ENCODE measurements around the gene RFNG. TPM values are rescaled to one million over a fixed set of nuclear protein-coding genes. Genes with fewer than 3 reads are reported as not detected.
"Not testable (repeated sequence)": the region's sequence is repeated elsewhere in the genome, so short reads cannot be mapped to it uniquely, and the experiment has no call there.

Gene RFNG
- total and polyA plus RNA-seq, 10 of the 15 experiments (the other 5 are each of a cell fraction or from before 2014, with no cell fraction given) = 0.10 to 19.6 (median 6.2) TPM

GRCh38 chr17:82038796-82039409, 12.7 kb downstream of the RFNG start:
- 68% methylated on average over 16 of the region's 16 CpGs for WGBS (ENCODE audit: insufficient coverage, insufficient replicate concordance, low lambda C conversion rate, missing lambda C conversion rate)

More at GRCh38 chr17:82038796-82039409, 12.7 kb downstream of the RFNG start:
- H3K36me3 ChIP-seq (ENCODE audit: control insufficient read depth in 2 of 2, insufficient read depth in 2 of 2, low read length in 1 of 2); ATAC-seq; H3K27ac ChIP-seq (ENCODE audit: control insufficient read depth, insufficient read depth); H3K9me3 ChIP-seq (replicated peaks; ENCODE audit: control insufficient read depth, insufficient read depth, low read length); H3K79me2 ChIP-seq (ENCODE audit: control insufficient read depth, insufficient read depth, low read length); H3K27me3 ChIP-seq (replicated peaks in 1 of 2; ENCODE audit: control insufficient read depth in 2 of 2, insufficient read depth in 2 of 2, low read length in 1 of 2); H3K4me3 ChIP-seq; H3K9ac ChIP-seq (ENCODE audit: control insufficient read depth, insufficient read depth, low read length); H2AFZ ChIP-seq (ENCODE audit: control insufficient read depth, low read depth, low read length); FAIRE-seq; H4K20me1 ChIP-seq (ENCODE audit: control insufficient read depth, insufficient read depth); POLR2A ChIA-PET; DNase-seq (ENCODE audit: low read depth, low spot score); BruUV-seq (replicated peaks); H3K4me2 ChIP-seq (ENCODE audit: control insufficient read depth, insufficient read depth): not testable (repeated sequence)
- ChIA-PET CTCF (interaction anchor here (1.4 to 1.9 kb wide), 2 partner anchors 12 to 17 kb away, joined by 3 to 30 read pairs; partner anchors contain the start of genes CENPX and LRRC45), RAD21 (ENCODE audit: unreplicated experiment) (interaction anchor here (2.4 kb wide), 1 partner anchor 16 kb away, joined by 13 read pairs; the partner anchor contains the start of genes CENPX and LRRC45), SMC1A (ENCODE audit: uncharacterized antibody, unreplicated experiment) (interaction anchor here (0.7 to 1.4 kb wide), 2 partner anchors 43 to 71 kb away, joined by 4 to 7 read pairs; no protein-coding TSS in a partner anchor)
- TF ChIP-seq USF1 (IDR thresholded peaks at IDR 0.05; ENCODE audit: borderline replicate concordance, extremely low read length, insufficient read depth, low read depth, low read length) (peak; percentile 25), PBX3 (IDR thresholded peaks at IDR 0.05; ENCODE audit: insufficient replicate concordance, low read depth, low read length) (peak; percentile 71), SPI1 (IDR thresholded peaks at IDR 0.05; ENCODE audit: borderline replicate concordance, insufficient read depth, low read depth, low read length) (peak; percentile 22; the same call in 1 of the 2 replicates), PKNOX1 (IDR thresholded peaks at IDR 0.05) (peak; percentile 85), RAD51 (IDR thresholded peaks at IDR 0.05) (peak; percentile 97), BHLHE40 (IDR thresholded peaks at IDR 0.05; ENCODE audit: borderline replicate concordance in 1 of 2, low read depth in 2 of 2, low read length in 1 of 2) (peak in 1 of 2 experiments; percentile 76; a peak in 2 of 4 replicates)
- in situ Hi-C loops (cut with MboI) = loop anchor here (5.0 kb wide), 1 partner anchor 118 kb away; no protein-coding TSS in a partner anchor
- H3K4me1 ChIP-seq (ENCODE audit: control insufficient read depth, insufficient read depth, low read length) = peaks cover 10% of the 10 kb centered on the region
- intact Hi-C loops (cut with micrococcal nuclease; ENCODE audit: unreplicated experiment) = loop anchor here (5.0 kb wide), 1 partner anchor 58 kb away; the partner anchor contains the start of gene FASN
